ENCODE results near the gene GPHN.

- TF ChIP-seq, protein P1, sequence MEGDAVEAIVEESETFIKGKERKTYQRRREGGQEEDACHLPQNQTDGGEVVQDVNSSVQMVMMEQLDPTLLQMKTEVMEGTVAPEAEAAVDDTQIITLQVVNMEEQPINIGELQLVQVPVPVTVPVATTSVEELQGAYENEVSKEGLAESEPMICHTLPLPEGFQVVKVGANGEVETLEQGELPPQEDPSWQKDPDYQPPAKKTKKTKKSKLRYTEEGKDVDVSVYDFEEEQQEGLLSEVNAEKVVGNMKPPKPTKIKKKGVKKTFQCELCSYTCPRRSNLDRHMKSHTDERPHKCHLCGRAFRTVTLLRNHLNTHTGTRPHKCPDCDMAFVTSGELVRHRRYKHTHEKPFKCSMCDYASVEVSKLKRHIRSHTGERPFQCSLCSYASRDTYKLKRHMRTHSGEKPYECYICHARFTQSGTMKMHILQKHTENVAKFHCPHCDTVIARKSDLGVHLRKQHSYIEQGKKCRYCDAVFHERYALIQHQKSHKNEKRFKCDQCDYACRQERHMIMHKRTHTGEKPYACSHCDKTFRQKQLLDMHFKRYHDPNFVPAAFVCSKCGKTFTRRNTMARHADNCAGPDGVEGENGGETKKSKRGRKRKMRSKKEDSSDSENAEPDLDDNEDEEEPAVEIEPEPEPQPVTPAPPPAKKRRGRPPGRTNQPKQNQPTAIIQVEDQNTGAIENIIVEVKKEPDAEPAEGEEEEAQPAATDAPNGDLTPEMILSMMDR (IDR thresholded peaks at IDR 0.05; ENCODE audit: low read length) = no peak
- no peak for TF ChIP-seq EZH2 (IDR thresholded peaks at IDR 0.05; ENCODE audit: borderline replicate concordance, low read length)
Observed at GRCh38 chr14:67133595-67134441, 625.9 kb downstream of the GPHN start.
